Loucy (cell line): Measurements from ENCODE around the gene SC5D.

ENCODE experiments used
- CTCF ChIP-seq: fragments of 200-600 bp; sonication (generic); conservative IDR thresholded peaks from 2 replicates; pipeline ENCODE4 v1.5.1; 2014; ENCODE audit warnings: mild to moderate bottlenecking, antibody characterized with exemption, low read length
- EZH2phosphoT487 ChIP-seq: fragments of 200-600 bp; IDR thresholded peaks from 2 replicates; pipeline ENCODE4 v1.6.1; 2018; ENCODE audit warnings: antibody characterized with exemption, mild to moderate bottlenecking, moderate library complexity, borderline replicate concordance

GRCh38 chr11:121270001-121270678 lies 22.4 kb upstream of the SC5D start:
- TF ChIP-seq CTCF (no peak), EZH2phosphoT487 (no peak)
